Stomach smooth muscle (tissue), 2 donors: Measurements from ENCODE around the gene INPP5K.

Source experiments
- H3K27ac ChIP-seq: one replicate; pipeline ENCODE4 v1.7.0; 2013; ENCODE audit warnings: mild to moderate bottlenecking, low read length, inconsistent platforms
- H3K27me3 ChIP-seq, 2 donors: one replicate each; pipeline ENCODE4 v1.7.0; 2013; ENCODE audit warnings: low read length in 2 of 2; ENCODE audit not compliant: insufficient read depth in 2 of 2, control insufficient read depth in 1 of 2
- H3K36me3 ChIP-seq, 2 donors: one replicate each; pipeline ENCODE4 v1.7.0; 2013; ENCODE audit warnings: low read length in 2 of 2; ENCODE audit not compliant: control insufficient read depth in 2 of 2, insufficient read depth in 2 of 2
- H3K4me1 ChIP-seq: one replicate; pipeline ENCODE4 v1.7.0; 2013; ENCODE audit warnings: low read length; ENCODE audit not compliant: control insufficient read depth, insufficient read depth
- H3K4me3 ChIP-seq, 2 donors: one replicate each; pipeline ENCODE4 v1.7.0; 2013; ENCODE audit warnings: low read length in 2 of 2
- H3K9ac ChIP-seq, 2 donors: one replicate each; pipeline ENCODE4 v1.7.0; 2013; ENCODE audit warnings: low read length in 2 of 2, mild to moderate bottlenecking in 1 of 2
- H3K9me3 ChIP-seq, 2 donors: one replicate each; pipeline ENCODE4 v1.7.0; 2013; ENCODE audit warnings: low read length in 2 of 2; ENCODE audit not compliant: control insufficient read depth in 2 of 2
- donor health status: healthy.
- donor health status: Pancreatic carcinoma.

INPP5K gene

DNA sequence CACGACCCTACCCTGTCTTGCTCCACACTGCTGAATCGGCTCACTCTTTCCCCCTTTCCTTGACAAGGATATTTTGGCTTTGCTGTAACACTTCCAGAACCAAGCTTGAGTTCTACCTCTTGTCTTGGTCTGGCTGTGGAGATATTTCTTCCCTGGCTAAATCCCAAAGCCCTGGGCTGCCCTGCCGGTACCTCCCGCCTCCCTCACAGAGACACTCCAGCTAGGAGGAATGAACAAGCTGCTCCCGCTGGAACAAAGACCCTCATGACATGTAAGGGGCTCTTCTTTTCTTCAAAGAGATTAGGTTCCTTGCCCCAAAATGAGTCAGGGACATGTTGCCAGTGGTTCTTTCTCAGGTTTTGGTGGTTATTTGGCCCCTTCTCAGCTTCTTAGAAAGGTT, 10.8 kb downstream of the INPP5K start:
- Histone ChIP-seq H3K36me3 (peaks cover 14 to 31% of the 10 kb centered on the region in 2 donors), H3K4me1 (no peaks in the 10 kb centered on the region), H3K27ac (no peak overlapping the region), H3K27me3 (no peaks in the 10 kb centered on the region), H3K4me3 (no peak overlapping the region), H3K9me3 (no peaks in the 10 kb centered on the region), H3K9ac (no peak overlapping the region)

DNA sequence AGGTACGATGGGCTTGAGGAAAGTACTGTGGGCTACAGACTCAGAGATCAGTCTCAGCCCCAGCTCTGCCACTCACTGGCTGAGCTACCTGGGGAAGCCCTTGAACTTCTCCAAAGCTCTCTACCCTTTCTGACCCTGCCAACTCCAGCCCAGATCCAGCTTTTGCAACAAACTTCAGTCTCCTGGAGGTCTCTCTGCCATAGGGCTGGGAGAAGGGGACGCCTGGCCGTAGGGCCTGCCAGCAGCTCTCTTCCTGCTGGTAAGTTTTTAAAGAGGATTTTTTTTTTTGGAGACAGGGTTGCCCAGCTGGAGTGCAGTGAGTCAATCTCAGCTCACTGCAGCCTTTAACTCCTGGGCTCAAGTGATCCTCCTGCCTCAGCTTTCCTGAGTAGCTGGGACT, 11.5 kb downstream of the INPP5K start:
- Histone ChIP-seq H3K36me3 (peaks cover 14 to 33% of the 10 kb centered on the region in 2 donors), H3K4me1 (no peaks in the 10 kb centered on the region), H3K27me3 (no peaks in the 10 kb centered on the region), H3K9me3 (no peaks in the 10 kb centered on the region), H3K9ac (no peak overlapping the region), H3K27ac (no peak overlapping the region), H3K4me3 (no peak overlapping the region)

DNA sequence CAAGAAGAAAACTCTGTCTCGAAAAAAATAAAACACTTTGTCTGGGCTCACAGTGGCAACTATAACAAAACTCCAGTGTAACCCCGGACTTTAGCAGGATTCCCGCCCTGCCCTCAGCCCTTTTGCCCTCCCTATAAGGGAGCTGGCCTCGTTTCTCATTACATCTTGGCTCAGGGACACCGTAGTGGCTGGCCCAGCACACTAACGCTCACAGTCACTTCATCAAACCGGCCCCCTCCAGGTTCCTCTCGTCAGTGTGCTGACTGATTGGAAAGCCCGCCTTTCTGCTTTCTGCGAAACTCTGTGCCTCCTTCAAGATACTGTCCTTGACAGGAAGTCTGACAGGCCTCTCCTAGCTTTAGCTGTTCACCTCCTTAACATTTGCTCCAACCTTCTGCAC, 12.7 kb downstream of the INPP5K start:
- Histone ChIP-seq H3K36me3 (peaks cover 9 to 27% of the 10 kb centered on the region in 2 donors), H3K4me1 (no peaks in the 10 kb centered on the region), H3K9ac (no peak overlapping the region), H3K27me3 (no peaks in the 10 kb centered on the region), H3K9me3 (no peaks in the 10 kb centered on the region), H3K4me3 (no peak overlapping the region), H3K27ac (no peak overlapping the region)

DNA sequence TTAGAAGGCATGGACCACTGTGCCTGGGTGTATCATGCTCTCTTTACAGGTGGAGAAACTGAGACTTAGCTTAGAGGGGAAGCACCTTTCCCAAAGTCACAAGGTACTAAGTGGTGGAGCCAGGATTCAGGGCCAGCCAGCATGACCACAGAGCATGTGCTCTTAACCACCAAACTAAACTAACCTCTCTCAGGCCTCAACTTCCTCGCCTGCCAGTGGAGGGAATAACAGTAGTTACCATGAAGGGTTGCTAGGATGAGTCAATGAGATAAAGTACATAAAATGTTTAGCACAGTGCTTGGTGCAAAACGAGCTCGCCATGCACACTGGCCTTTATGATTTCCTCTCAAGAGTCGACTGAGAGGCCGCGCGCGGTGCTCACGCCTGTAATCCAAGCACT, 17.5 kb downstream of the INPP5K start:
- H3K36me3 ChIP-seq = peaks cover 0 to 17% of the 10 kb centered on the region in 2 donors
- H3K4me1 ChIP-seq = peaks cover 29% of the 10 kb centered on the region
- H3K9me3 ChIP-seq = no peaks in the 10 kb centered on the region

DNA sequence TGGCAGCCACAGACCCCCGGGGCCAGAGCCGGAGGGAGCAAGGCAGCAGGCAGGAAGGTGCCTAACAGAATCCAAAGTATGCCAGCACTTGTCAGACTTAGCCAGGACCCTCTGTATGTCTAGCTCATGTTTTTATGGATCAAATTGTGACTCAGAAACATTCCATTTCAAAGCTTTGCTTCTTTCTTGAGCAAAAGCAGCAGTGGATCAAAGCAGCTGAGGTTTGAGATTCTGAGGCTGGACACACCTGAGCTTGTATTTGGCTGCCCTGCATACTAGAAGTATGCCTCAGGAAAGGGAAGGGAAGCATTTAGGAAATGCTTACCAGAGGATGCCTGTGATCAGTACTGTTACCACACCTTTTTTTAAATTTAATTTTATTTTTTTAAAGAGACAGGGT, 18.2 kb downstream of the INPP5K start:
- peaks cover 0 to 15% of the 10 kb centered on the region in 2 donors for H3K36me3 ChIP-seq

More for the DNA sequence above, 17.5 kb downstream of the INPP5K start:
- H3K4me3 ChIP-seq = no peak overlapping the region
- H3K9ac ChIP-seq = no peak overlapping the region
- no peaks in the 10 kb centered on the region for H3K27me3 ChIP-seq
- no peak overlapping the region for H3K27ac ChIP-seq

DNA sequence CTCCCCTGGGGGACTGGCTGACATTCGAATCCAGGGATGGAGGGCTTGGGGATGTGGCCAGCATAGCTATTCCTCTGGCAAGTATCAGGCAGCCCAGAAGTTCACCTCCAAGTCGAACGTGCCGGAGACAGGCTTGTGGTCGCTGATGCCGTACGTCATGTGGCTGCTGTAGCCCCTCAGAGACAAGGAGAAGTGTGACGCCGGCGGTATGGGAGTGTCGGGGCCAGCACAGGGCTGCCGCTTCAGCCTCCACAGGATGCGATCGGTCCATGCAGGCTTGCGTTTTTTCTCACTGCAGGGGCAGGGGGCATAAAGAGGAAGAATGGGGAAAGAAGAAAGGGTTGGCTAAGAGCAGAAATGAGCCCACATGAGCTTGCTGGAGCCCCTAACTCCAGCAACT, 18.6 kb downstream of the INPP5K start:
- Histone ChIP-seq H3K9me3 (no peaks in the 10 kb centered on the region), H3K36me3 (peaks cover 0 to 15% of the 10 kb centered on the region in 2 donors), H3K27ac (no peak overlapping the region), H3K4me1 (peaks cover 40% of the 10 kb centered on the region), H3K27me3 (no peaks in the 10 kb centered on the region), H3K9ac (no peak overlapping the region), H3K4me3 (no peak overlapping the region)

More for the DNA sequence above, 18.2 kb downstream of the INPP5K start:
- Histone ChIP-seq H3K9ac (no peak overlapping the region), H3K4me1 (peaks cover 36% of the 10 kb centered on the region), H3K27ac (no peak overlapping the region), H3K9me3 (no peaks in the 10 kb centered on the region), H3K27me3 (no peaks in the 10 kb centered on the region), H3K4me3 (no peak overlapping the region)

DNA sequence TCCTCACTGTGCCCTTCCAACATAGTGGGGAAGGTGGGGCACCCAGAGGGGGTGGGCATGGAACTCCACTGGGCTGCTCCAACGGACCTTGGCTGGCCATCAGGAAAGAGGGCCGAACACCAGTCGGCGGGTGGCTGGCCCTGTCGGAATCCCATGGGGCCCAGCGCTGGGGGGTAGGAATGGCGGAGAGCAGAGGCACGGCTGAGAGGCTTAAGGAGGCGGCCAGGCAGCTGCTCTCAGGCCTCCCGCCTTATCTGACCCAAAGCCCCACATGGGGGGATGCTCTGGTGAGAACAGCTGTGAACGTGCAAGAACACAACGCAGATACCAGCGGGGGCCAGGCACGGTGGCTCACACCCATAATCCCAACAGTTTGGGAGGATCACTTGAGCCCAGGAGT, 19.5 kb downstream of the INPP5K start:
- Histone ChIP-seq H3K9ac (no peak overlapping the region), H3K27me3 (no peaks in the 10 kb centered on the region), H3K4me3 (no peak overlapping the region), H3K4me1 (peaks cover 49% of the 10 kb centered on the region), H3K9me3 (no peaks in the 10 kb centered on the region), H3K27ac (peak overlapping the region; percentile 84), H3K36me3 (peaks cover 0 to 15% of the 10 kb centered on the region in 2 donors)

DNA sequence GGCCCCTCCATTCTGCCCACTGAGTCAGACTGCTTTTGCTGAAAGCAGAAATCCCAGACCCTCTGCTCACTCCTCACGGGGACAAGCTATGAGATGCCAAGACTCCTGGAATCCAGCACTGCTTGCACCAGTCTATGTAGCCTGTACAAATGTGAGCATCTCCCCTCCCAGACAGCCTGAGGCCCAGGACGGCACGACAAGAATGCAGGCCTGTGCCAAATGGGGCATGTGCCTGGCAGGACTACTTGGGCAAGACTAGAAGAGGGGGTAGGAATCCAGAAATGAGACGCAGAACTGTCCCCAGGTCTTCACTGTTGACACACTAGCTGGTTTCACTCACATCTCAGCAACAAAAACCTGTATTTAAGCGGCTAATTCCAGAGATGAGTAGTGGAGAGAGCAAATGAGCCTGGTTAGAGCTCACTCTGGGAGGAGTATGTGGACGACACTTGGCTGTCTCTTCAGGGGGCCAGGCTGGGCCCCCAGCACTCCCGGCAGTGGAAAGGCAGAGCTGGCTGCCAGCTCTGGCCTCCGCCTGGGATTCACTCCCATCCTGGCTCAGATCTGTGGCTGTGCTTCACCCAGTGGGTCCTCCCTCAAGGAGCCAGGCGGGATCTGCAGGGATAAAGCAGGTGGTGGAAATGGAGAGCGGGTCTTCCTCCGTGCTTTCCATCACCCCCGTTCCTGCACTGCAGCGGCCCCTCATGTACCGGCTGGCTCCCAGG, 21.0 kb downstream of the INPP5K start:
- no peaks in the 10 kb centered on the region for H3K27me3 ChIP-seq
- H3K4me1 ChIP-seq = peaks cover 58% of the 10 kb centered on the region
- H3K27ac ChIP-seq = peak overlapping the region; percentile 84
- peak overlapping the region; percentile 17 to 54 for H3K4me3 ChIP-seq
- H3K36me3 ChIP-seq = peaks cover 0 to 15% of the 10 kb centered on the region in 2 donors
- H3K9ac ChIP-seq = peak overlapping the region; percentile 21 to 39
- H3K9me3 ChIP-seq = no peaks in the 10 kb centered on the region

DNA sequence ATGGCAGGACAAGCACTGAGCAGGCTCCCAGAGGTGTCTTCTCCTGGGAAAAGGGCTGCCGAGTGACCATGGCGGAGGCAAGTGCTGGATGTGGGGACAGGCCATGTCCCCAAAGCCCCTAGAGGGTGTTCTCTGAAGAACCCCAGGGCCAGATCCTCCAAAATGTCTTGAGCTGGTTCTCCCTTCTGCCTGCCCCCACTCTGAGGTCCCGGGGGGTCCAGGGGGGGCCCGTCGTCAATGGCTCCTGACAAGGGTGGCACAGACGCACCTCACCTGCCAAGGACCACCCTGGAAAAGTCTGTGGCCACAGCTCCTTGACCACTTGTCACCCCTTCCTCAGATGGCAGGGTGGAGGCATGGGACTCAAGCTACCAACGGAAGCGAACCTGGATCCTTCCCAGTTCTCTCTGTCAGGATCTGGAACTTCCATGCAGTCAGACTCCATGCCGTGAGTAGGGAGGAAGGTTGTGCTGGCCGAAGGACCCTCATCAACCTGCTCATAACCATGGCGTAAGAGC, 21.6 kb downstream of the INPP5K start:
- H3K9me3 ChIP-seq = no peaks in the 10 kb centered on the region
- H3K4me3 ChIP-seq = peak overlapping the region; percentile 17 to 54
- peaks cover 64% of the 10 kb centered on the region for H3K4me1 ChIP-seq
- H3K27me3 ChIP-seq = no peaks in the 10 kb centered on the region
- peak overlapping the region; percentile 21 to 39 for H3K9ac ChIP-seq
- peak overlapping the region; percentile 84 for H3K27ac ChIP-seq
- peaks cover 0 to 14% of the 10 kb centered on the region in 2 donors for H3K36me3 ChIP-seq

DNA sequence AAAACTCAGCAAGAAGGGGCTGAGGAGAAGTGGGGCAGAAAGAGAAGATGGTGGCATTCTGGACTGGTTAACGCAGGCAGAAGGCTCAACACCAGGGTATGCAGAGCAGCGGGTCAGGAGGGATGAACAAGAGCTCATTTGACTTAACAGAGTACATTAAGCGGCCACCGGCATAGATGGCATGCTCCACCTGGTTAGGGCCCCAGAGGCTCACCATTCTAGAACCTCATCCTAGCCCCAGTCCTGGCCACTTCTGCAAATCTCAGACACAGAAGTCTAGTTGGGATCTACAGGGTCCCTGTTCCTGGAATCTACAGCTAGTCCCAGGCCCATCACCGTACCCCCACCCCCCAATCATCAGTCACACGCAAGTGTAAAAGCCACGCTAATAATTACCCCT, 22.2 kb downstream of the INPP5K start:
- H3K36me3 ChIP-seq = peaks cover 0 to 14% of the 10 kb centered on the region in 2 donors
- H3K4me3 ChIP-seq = no peak overlapping the region
- no peaks in the 10 kb centered on the region for H3K27me3 ChIP-seq
- no peaks in the 10 kb centered on the region for H3K9me3 ChIP-seq
- H3K9ac ChIP-seq = peak overlapping the region; percentile 5 to 39
- peak overlapping the region; percentile 84 for H3K27ac ChIP-seq
- H3K4me1 ChIP-seq = peaks cover 69% of the 10 kb centered on the region
